K562 (cell line): Measurements from ENCODE around the gene ATP5ME.

Experiments used
- SAFB2 ChIP-seq: fragments of 200-400 bp; formaldehyde crosslinking; IDR thresholded peaks from 2 replicates; pipeline ENCODE4 v1.6.1; 2018; ENCODE audit warnings: borderline replicate concordance, low read length, low read depth, moderate library complexity; ENCODE audit not compliant: severe bottlenecking
- SETDB1 ChIP-seq: IDR thresholded peaks from one replicate; pipeline ENCODE4 v1.6.1; 2012; ENCODE audit warnings: low read length, control low read depth, inconsistent platforms
- VEZF1 ChIP-seq: fragments of 200-800 bp; sonication (Bioruptor generic); IDR thresholded peaks from 2 replicates; pipeline ENCODE4 v1.6.1; 2017; ENCODE audit warnings: missing genetic modification characterization, missing compliant biosample characterization
- TF ChIP-seq, protein P1 (sequence below): fragments of 450-650 bp; conservative IDR thresholded peaks from 2 replicates; pipeline ENCODE4 v1.6.1; 2016; ENCODE audit warnings: missing genetic modification characterization, low read depth, mild to moderate bottlenecking, missing compliant biosample characterization, moderate library complexity

- TF ChIP-seq, protein P1, sequence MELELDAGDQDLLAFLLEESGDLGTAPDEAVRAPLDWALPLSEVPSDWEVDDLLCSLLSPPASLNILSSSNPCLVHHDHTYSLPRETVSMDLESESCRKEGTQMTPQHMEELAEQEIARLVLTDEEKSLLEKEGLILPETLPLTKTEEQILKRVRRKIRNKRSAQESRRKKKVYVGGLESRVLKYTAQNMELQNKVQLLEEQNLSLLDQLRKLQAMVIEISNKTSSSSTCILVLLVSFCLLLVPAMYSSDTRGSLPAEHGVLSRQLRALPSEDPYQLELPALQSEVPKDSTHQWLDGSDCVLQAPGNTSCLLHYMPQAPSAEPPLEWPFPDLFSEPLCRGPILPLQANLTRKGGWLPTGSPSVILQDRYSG: no peak
- no peak for TF ChIP-seq SAFB2
- no peak for TF ChIP-seq VEZF1 (CRISPR knock-in tag)
- TF ChIP-seq SETDB1: no peak
These were observed 2.3 kb downstream of the ATP5ME start for GRCh38 chr4:671769-672168.
